GM12878 (cell line): ENCODE data around the gene RPUSD1.

Experiments
- RAD21 ChIP-seq: IDR thresholded peaks from 2 replicates; pipeline ENCODE4 v1.6.1; 2011; ENCODE audit warnings: mild to moderate bottlenecking, low read depth, low read length, moderate library complexity; ENCODE audit not compliant: insufficient read depth
- SKIL ChIP-seq: fragments of 450-650 bp; IDR thresholded peaks from 2 replicates; pipeline ENCODE4 v1.6.1; 2017; ENCODE audit warnings: mild to moderate bottlenecking, low read depth, inconsistent platforms; ENCODE audit not compliant: poor library complexity, severe bottlenecking
- SP1 ChIP-seq: IDR thresholded peaks from one replicate; pipeline ENCODE4 v1.6.1; 2011; ENCODE audit warnings: low read depth, low read length
- SUPT20H ChIP-seq: IDR thresholded peaks from 2 replicates; pipeline ENCODE4 v1.6.1; 2011; ENCODE audit warnings: low read depth, mild to moderate bottlenecking, low read length, moderate library complexity, borderline replicate concordance; ENCODE audit not compliant: control insufficient read depth
- TF ChIP-seq, protein P1 (sequence below): IDR thresholded peaks from 2 replicates; pipeline ENCODE4 v1.6.1; 2011; ENCODE audit warnings: mild to moderate bottlenecking, low read depth, low read length, moderate library complexity; ENCODE audit not compliant: insufficient replicate concordance

- TF ChIP-seq SUPT20H (no peak), SKIL (no peak), RAD21 (no peak), SP1 (no peak)
- TF ChIP-seq, protein P1, sequence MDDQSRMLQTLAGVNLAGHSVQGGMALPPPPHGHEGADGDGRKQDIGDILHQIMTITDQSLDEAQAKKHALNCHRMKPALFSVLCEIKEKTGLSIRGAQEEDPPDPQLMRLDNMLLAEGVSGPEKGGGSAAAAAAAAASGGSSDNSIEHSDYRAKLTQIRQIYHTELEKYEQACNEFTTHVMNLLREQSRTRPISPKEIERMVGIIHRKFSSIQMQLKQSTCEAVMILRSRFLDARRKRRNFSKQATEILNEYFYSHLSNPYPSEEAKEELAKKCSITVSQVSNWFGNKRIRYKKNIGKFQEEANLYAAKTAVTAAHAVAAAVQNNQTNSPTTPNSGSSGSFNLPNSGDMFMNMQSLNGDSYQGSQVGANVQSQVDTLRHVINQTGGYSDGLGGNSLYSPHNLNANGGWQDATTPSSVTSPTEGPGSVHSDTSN, result no peak
Measured at GRCh38 chr16:774086-775001, 13.8 kb downstream of the RPUSD1 start.
